ENCODE data around the gene TRIP12.

DNA sequence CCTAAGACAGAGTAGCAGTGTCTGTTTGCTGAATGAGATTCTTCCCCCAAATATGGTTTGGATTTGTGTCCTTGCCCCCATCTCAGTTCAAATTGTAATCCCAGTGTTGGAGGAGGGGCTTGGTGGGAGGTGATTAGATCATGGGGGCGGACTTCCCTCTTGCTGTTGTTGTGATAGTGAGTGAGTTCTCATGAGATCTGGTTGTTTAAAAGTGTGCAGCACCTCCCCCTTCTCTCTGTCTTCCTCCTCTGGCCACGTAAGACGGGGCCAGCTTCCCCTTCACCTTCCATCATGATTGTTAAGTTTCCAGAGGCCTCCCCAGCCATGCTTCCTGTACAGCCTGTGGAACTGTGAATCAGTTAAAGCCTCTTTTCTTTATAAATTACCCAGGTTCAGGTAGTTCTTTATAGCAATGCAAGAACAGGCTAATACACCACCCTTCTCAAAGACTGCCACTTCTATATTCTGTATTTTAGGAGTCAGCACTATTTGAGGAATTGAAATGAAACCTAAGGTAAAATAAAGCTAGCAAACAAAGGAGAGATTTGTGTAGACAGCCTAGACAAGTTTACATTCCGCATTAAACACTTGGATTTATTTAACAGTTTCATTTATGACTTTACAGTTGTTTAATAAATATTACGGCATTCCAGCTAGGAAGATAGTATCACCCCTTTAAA lies 22.1 kb upstream of the TRIP12 start:
- TF ChIP-seq, protein P1, sequence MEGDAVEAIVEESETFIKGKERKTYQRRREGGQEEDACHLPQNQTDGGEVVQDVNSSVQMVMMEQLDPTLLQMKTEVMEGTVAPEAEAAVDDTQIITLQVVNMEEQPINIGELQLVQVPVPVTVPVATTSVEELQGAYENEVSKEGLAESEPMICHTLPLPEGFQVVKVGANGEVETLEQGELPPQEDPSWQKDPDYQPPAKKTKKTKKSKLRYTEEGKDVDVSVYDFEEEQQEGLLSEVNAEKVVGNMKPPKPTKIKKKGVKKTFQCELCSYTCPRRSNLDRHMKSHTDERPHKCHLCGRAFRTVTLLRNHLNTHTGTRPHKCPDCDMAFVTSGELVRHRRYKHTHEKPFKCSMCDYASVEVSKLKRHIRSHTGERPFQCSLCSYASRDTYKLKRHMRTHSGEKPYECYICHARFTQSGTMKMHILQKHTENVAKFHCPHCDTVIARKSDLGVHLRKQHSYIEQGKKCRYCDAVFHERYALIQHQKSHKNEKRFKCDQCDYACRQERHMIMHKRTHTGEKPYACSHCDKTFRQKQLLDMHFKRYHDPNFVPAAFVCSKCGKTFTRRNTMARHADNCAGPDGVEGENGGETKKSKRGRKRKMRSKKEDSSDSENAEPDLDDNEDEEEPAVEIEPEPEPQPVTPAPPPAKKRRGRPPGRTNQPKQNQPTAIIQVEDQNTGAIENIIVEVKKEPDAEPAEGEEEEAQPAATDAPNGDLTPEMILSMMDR (IDR thresholded peaks at IDR 0.05), result no peak
- TF ChIP-seq POLR2A (IDR thresholded peaks at IDR 0.05), result no peak
